Measurements from ENCODE around the gene PTPN21. TPM values are rescaled to one million over a fixed set of nuclear protein-coding genes. Genes with fewer than 3 reads are reported as not detected.

PTPN21 gene
- total RNA-seq, 1 donor from 2014 or later: 16.2 TPM

GRCh38 chr14:88553886-88554456, 836 bp downstream of the PTPN21 start:
- Histone ChIP-seq H3K27ac (ENCODE audit: low read depth, low read length) (peak overlapping the region; percentile 79), H3K36me3 (ENCODE audit: control insufficient read depth in 3 of 3, insufficient read depth in 3 of 3, low read length in 3 of 3) (peaks cover under 1 to 3% (median 2%) of the 10 kb centered on the region in 3 donors), H3K9me3 (ENCODE audit: control insufficient read depth in 3 of 3, low read length in 3 of 3) (no peaks in the 10 kb centered on the region), H3K4me3 (ENCODE audit: low read length in 3 of 3) (peak overlapping the region; percentile 71 to 90 (median 76)), H3K27me3 (ENCODE audit: control insufficient read depth in 3 of 3, insufficient read depth in 3 of 3, low read length in 3 of 3) (no peaks in the 10 kb centered on the region), H3K4me1 (ENCODE audit: control insufficient read depth in 3 of 3, insufficient read depth in 3 of 3, low read length in 3 of 3) (peaks cover 16 to 40% (median 33%) of the 10 kb centered on the region in 3 donors), H3K9ac (ENCODE audit: low read depth in 1 of 3, low read length in 3 of 3) (peak overlapping the region; percentile 85 to 93 (median 86))

DNA sequence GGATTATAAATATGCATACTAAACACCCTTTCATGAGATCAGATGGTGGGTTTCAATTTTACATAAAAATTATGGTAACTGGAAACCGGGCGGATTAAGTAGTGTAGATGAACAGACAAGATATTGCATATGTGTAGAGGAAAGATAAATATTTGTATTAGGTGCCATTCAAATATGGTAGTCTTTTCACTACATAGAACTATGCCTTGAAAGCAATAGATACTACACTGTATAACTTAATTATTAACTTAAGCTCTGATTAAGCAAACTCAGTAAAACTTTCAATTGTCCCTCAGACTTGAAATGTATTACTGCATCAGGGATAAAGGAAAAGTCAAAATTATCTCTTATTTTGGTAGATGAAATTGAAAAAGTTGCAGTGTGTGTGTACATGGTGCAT, 1.9 kb downstream of the PTPN21 start:
- H3K9me3 ChIP-seq (ENCODE audit: control insufficient read depth in 3 of 3, low read length in 3 of 3): no peaks in the 10 kb centered on the region
- H3K4me1 ChIP-seq (ENCODE audit: control insufficient read depth in 3 of 3, insufficient read depth in 3 of 3, low read length in 3 of 3): peaks cover 16 to 40% (median 33%) of the 10 kb centered on the region in 3 donors
- H3K27me3 ChIP-seq (ENCODE audit: control insufficient read depth in 3 of 3, insufficient read depth in 3 of 3, low read length in 3 of 3): no peaks in the 10 kb centered on the region
- H3K36me3 ChIP-seq (ENCODE audit: control insufficient read depth in 3 of 3, insufficient read depth in 3 of 3, low read length in 3 of 3): peaks cover 2 to 14% (median 3%) of the 10 kb centered on the region in 3 donors
- H3K4me3 ChIP-seq (ENCODE audit: low read length in 3 of 3): peak overlapping the region in 1 of 3 donors; percentile 91
- peak overlapping the region; percentile 78 for H3K27ac ChIP-seq (ENCODE audit: low read depth, low read length)
- peak overlapping the region; percentile 81 to 86 (median 84) for H3K9ac ChIP-seq (ENCODE audit: low read depth in 1 of 3, low read length in 3 of 3)

- peak overlapping the region; percentile 91 to 92 (median 91) for H3K4me3 ChIP-seq (ENCODE audit: low read length in 3 of 3)
- H3K4me1 ChIP-seq (ENCODE audit: control insufficient read depth in 3 of 3, insufficient read depth in 3 of 3, low read length in 3 of 3): peaks cover 16 to 40% (median 33%) of the 10 kb centered on the region in 3 donors
- H3K27me3 ChIP-seq (ENCODE audit: control insufficient read depth in 3 of 3, insufficient read depth in 3 of 3, low read length in 3 of 3): no peaks in the 10 kb centered on the region
- H3K27ac ChIP-seq (ENCODE audit: low read depth, low read length): peak overlapping the region; percentile 78
- H3K9ac ChIP-seq (ENCODE audit: low read depth in 1 of 3, low read length in 3 of 3): peak overlapping the region; percentile 78 to 86 (median 84)
- no peaks in the 10 kb centered on the region for H3K9me3 ChIP-seq (ENCODE audit: control insufficient read depth in 3 of 3, low read length in 3 of 3)
- H3K36me3 ChIP-seq (ENCODE audit: control insufficient read depth in 3 of 3, insufficient read depth in 3 of 3, low read length in 3 of 3): peaks cover 2 to 17% (median 6%) of the 10 kb centered on the region in 3 donors
These were observed 2.8 kb downstream of the PTPN21 start for GRCh38 chr14:88551980-88552431.

DNA sequence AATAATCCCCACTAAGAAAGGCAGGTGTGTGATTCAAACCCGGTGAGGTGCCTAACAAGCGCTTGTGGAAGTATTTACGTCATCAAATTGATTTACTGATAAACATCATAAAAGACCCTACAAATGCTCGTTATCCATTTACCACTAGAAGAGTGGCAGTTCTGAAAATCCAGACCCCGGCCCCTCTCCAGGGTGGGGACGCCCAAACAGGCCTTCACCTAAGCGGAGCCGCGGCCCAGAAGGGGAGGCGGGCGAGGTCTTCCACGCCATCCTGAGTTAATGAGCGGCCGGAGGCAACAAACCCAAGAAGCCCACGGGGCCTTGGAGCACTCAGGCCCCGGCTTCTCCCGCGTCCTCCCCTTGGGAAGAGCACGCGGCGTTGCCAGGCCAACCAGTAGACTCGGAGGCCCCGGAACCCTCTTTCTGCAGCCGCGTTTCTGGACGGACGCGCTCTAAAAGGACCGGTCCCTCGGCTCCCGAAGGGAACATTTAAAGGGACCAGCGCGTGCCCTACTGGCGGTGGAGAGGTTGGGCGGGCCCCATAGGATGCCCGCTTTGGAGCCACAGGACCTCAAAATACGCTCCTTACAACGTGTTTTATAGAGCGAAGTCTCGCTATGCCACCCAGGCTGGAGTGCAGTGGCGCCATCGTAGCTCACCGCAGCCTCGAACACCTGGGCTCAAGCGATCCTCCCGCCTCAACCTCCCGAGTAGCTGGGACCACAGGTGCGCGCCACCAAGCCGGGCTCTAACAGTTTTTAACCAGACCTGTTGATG, 3.5 kb downstream of the PTPN21 start:
- peak overlapping the region; percentile 78 to 86 (median 84) for H3K9ac ChIP-seq (ENCODE audit: low read depth in 1 of 3, low read length in 3 of 3)
- H3K27ac ChIP-seq (ENCODE audit: low read depth, low read length): peak overlapping the region; percentile 78
- no peaks in the 10 kb centered on the region for H3K9me3 ChIP-seq (ENCODE audit: control insufficient read depth in 3 of 3, low read length in 3 of 3)
- peak overlapping the region; percentile 91 to 92 (median 91) for H3K4me3 ChIP-seq (ENCODE audit: low read length in 3 of 3)
- peaks cover 16 to 40% (median 33%) of the 10 kb centered on the region in 3 donors for H3K4me1 ChIP-seq (ENCODE audit: control insufficient read depth in 3 of 3, insufficient read depth in 3 of 3, low read length in 3 of 3)
- H3K36me3 ChIP-seq (ENCODE audit: control insufficient read depth in 3 of 3, insufficient read depth in 3 of 3, low read length in 3 of 3): peaks cover 2 to 17% (median 6%) of the 10 kb centered on the region in 3 donors
- H3K27me3 ChIP-seq (ENCODE audit: control insufficient read depth in 3 of 3, insufficient read depth in 3 of 3, low read length in 3 of 3): no peaks in the 10 kb centered on the region

- no peak overlapping the region for H3K9ac ChIP-seq (ENCODE audit: low read depth in 1 of 3, low read length in 3 of 3)
- H3K4me1 ChIP-seq (ENCODE audit: control insufficient read depth in 3 of 3, insufficient read depth in 3 of 3, low read length in 3 of 3): peaks cover 13 to 37% (median 29%) of the 10 kb centered on the region in 3 donors
- H3K4me3 ChIP-seq (ENCODE audit: low read length in 3 of 3): no peak overlapping the region
- H3K9me3 ChIP-seq (ENCODE audit: control insufficient read depth in 3 of 3, low read length in 3 of 3): no peaks in the 10 kb centered on the region
- H3K27me3 ChIP-seq (ENCODE audit: control insufficient read depth in 3 of 3, insufficient read depth in 3 of 3, low read length in 3 of 3): no peaks in the 10 kb centered on the region
- no peak overlapping the region for H3K27ac ChIP-seq (ENCODE audit: low read depth, low read length)
- H3K36me3 ChIP-seq (ENCODE audit: control insufficient read depth in 3 of 3, insufficient read depth in 3 of 3, low read length in 3 of 3): peaks cover 2 to 17% (median 9%) of the 10 kb centered on the region in 3 donors
These were observed 4.7 kb downstream of the PTPN21 start for GRCh38 chr14:88550078-88550477.

GRCh38 chr14:88547386-88547780, 7.4 kb downstream of the PTPN21 start:
- Histone ChIP-seq H3K4me1 (ENCODE audit: control insufficient read depth in 3 of 3, insufficient read depth in 3 of 3, low read length in 3 of 3) (peaks cover 5 to 28% (median 18%) of the 10 kb centered on the region in 3 donors), H3K27me3 (ENCODE audit: control insufficient read depth in 3 of 3, insufficient read depth in 3 of 3, low read length in 3 of 3) (no peaks in the 10 kb centered on the region), H3K36me3 (ENCODE audit: control insufficient read depth in 3 of 3, insufficient read depth in 3 of 3, low read length in 3 of 3) (peaks cover 2 to 17% (median 9%) of the 10 kb centered on the region in 3 donors), H3K4me3 (ENCODE audit: low read length in 3 of 3) (no peak overlapping the region), H3K9me3 (ENCODE audit: control insufficient read depth in 3 of 3, low read length in 3 of 3) (no peaks in the 10 kb centered on the region), H3K9ac (ENCODE audit: low read depth in 1 of 3, low read length in 3 of 3) (no peak overlapping the region), H3K27ac (ENCODE audit: low read depth, low read length) (no peak overlapping the region)

DNA sequence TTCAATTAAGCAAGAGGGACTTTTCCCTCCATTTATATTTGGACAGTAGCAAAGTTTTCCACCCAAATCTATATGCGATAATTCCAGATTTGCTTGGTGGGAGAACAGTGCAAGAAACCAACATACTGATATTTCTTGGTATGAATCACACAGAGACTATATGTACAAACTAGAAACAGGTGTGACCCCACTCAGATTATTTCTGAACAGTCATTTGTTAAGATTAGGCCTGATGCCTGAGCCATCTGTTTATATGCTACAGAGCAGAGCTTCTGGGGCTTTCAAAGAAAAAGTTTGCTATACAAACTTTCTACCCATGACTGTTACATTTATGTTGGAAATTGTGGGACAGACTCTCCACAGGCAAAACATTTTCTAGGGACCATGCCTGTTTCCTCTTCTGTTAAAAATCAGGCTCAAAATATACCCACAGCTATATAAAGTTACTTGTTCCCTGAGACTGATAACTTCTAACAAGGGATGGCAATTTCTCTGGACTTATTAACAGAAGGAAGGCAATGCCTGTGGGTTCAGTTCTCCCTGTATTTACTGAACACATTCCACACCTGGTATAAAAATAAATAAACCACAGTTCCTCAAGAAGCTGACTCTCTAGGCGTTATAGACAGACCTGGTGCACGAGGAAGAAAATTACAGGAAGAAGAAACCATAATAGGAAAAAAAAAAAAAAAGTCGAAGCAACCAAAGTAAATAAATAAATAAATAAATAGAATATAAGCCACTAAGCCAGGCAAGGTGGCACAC, 8.0 kb downstream of the PTPN21 start:
- H3K27ac ChIP-seq (ENCODE audit: low read depth, low read length): no peak overlapping the region
- no peaks in the 10 kb centered on the region for H3K27me3 ChIP-seq (ENCODE audit: control insufficient read depth in 3 of 3, insufficient read depth in 3 of 3, low read length in 3 of 3)
- H3K36me3 ChIP-seq (ENCODE audit: control insufficient read depth in 3 of 3, insufficient read depth in 3 of 3, low read length in 3 of 3): peaks cover 2 to 17% (median 9%) of the 10 kb centered on the region in 3 donors
- H3K4me1 ChIP-seq (ENCODE audit: control insufficient read depth in 3 of 3, insufficient read depth in 3 of 3, low read length in 3 of 3): peaks cover 4 to 22% (median 12%) of the 10 kb centered on the region in 3 donors
- H3K9me3 ChIP-seq (ENCODE audit: control insufficient read depth in 3 of 3, low read length in 3 of 3): no peaks in the 10 kb centered on the region
- no peak overlapping the region for H3K9ac ChIP-seq (ENCODE audit: low read depth in 1 of 3, low read length in 3 of 3)
- H3K4me3 ChIP-seq (ENCODE audit: low read length in 3 of 3): no peak overlapping the region

DNA sequence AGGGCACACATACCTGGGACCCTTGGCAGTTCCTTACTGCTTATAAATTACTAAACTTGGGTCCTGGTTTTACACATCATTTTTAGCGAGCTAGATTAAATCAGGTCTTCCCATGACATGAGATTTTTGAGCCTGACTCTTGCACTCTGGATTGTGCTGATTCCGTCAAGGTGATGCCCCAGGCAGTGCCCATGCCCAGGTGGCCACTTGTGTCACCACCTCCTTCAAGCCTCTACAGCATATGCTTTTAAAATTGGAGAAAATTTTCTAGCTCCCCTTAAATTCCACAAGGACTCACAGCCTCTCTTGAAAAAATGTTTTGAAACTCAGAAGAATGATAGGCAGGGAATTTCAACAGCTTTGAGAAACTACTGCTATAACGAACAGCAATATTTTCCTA, 9.6 kb downstream of the PTPN21 start:
- no peak overlapping the region for H3K27ac ChIP-seq (ENCODE audit: low read depth, low read length)
- no peaks in the 10 kb centered on the region for H3K9me3 ChIP-seq (ENCODE audit: control insufficient read depth in 3 of 3, low read length in 3 of 3)
- H3K4me1 ChIP-seq (ENCODE audit: control insufficient read depth in 3 of 3, insufficient read depth in 3 of 3, low read length in 3 of 3): peaks cover under 1 to 13% (median 2%) of the 10 kb centered on the region in 3 donors
- H3K27me3 ChIP-seq (ENCODE audit: control insufficient read depth in 3 of 3, insufficient read depth in 3 of 3, low read length in 3 of 3): no peaks in the 10 kb centered on the region
- no peak overlapping the region for H3K9ac ChIP-seq (ENCODE audit: low read depth in 1 of 3, low read length in 3 of 3)
- H3K36me3 ChIP-seq (ENCODE audit: control insufficient read depth in 3 of 3, insufficient read depth in 3 of 3, low read length in 3 of 3): peaks cover 2 to 17% (median 11%) of the 10 kb centered on the region in 3 donors
- no peak overlapping the region for H3K4me3 ChIP-seq (ENCODE audit: low read length in 3 of 3)

GRCh38 chr14:88542857-88543795, 11.7 kb downstream of the PTPN21 start:
- H3K9ac ChIP-seq (ENCODE audit: low read depth in 1 of 3, low read length in 3 of 3): no peak overlapping the region
- no peak overlapping the region for H3K27ac ChIP-seq (ENCODE audit: low read depth, low read length)
- peaks cover 0 to 20% (median 2%) of the 10 kb centered on the region in 3 donors for H3K4me1 ChIP-seq (ENCODE audit: control insufficient read depth in 3 of 3, insufficient read depth in 3 of 3, low read length in 3 of 3)
- H3K36me3 ChIP-seq (ENCODE audit: control insufficient read depth in 3 of 3, insufficient read depth in 3 of 3, low read length in 3 of 3): peaks cover 0 to 8% (median 6%) of the 10 kb centered on the region in 3 donors
- H3K4me3 ChIP-seq (ENCODE audit: low read length in 3 of 3): no peak overlapping the region
- no peaks in the 10 kb centered on the region for H3K9me3 ChIP-seq (ENCODE audit: control insufficient read depth in 3 of 3, low read length in 3 of 3)
- no peaks in the 10 kb centered on the region for H3K27me3 ChIP-seq (ENCODE audit: control insufficient read depth in 3 of 3, insufficient read depth in 3 of 3, low read length in 3 of 3)

Measured in skeletal muscle tissue (tissue), 4 donors.